Measurements from ENCODE around the gene WDR91.

- TF ChIP-seq CTCF (IDR thresholded peaks at IDR 0.05; ENCODE audit: insufficient read depth, low read length, poor library complexity, severe bottlenecking) (no peak), EZH2phosphoT487 (conservative IDR thresholded peaks at IDR 0.05; ENCODE audit: low read length) (no peak)
These were observed 27.8 kb downstream of the WDR91 start for GRCh38 chr7:135183478-135183877.

Data from SU-DHL-6 (cell line).